Limb (tissue), 2 donors: ENCODE measurements around the gene NOTUM.

ENCODE experiments used
- DNase-seq, 2 donors: peaks; one replicate each; pipeline ENCODE4 v3.0.0-alpha.2; 2016; ENCODE audit errors: extremely low spot score in 2 of 2

The NOTUM gene

DNA sequence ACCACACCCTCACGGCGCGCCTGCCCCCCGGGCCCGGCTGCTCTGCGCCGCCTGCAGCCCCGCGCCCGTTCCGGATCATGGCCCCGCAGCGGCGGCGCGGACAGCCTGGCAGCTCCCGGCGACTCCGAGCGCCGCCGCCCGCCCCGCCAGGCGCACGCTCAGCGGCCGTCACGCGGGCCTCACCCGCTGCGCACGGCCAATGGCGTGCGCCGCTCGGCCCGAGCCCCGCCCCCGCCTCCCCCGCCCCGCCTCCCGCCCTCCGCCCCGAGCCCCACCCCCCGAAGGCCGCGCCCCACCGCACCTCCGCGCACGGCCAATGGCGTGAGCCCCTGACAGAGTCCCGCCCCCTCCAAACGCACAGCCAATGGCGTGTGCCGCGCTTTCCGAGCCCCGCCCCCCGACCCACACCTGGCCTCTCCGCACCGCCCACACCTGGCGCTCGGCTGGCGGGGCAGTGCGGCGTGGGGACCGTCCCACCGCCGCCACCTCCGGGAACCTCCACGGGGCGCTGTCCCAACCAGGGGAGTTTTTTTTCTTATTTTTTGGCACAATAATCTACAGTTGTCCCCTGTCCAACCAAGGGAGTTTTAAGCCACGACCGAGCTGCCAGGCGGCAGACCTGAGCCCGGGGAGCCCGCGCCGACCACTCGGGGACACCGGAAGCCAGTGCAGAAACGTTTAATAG is 49.6 kb downstream of the NOTUM start, which contains the start of gene PCYT2:
PCYT2 (minus strand) TSS at position 123 of the 685 bp plus-strand sequence; CDS start at position 79, 44 bp downstream.
- DNase-seq: peak; percentile 75 to 94

DNA sequence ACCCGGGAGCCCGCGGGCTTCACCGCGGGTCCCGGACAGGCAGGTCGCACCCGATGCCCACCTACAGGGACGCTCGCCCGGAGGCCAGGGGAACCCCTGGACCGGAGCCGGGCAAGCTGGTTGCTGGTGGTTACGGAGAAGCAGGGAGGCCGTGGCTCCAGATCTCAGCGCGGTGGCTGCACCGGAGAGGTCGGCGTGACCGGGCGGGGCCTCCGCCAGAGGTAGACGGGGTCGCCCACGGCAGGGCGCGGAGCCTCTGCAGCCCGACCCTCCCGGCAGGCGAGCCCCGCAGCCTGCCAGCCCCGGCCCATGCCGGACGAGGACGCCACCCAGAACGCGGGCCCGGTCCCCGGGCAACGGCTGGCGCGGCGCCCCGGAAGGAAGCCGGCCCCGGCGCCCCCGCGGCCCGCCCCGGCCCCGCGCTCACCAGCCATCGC is 50.1 kb downstream of the NOTUM start:
- DNase-seq: no peak

DNA sequence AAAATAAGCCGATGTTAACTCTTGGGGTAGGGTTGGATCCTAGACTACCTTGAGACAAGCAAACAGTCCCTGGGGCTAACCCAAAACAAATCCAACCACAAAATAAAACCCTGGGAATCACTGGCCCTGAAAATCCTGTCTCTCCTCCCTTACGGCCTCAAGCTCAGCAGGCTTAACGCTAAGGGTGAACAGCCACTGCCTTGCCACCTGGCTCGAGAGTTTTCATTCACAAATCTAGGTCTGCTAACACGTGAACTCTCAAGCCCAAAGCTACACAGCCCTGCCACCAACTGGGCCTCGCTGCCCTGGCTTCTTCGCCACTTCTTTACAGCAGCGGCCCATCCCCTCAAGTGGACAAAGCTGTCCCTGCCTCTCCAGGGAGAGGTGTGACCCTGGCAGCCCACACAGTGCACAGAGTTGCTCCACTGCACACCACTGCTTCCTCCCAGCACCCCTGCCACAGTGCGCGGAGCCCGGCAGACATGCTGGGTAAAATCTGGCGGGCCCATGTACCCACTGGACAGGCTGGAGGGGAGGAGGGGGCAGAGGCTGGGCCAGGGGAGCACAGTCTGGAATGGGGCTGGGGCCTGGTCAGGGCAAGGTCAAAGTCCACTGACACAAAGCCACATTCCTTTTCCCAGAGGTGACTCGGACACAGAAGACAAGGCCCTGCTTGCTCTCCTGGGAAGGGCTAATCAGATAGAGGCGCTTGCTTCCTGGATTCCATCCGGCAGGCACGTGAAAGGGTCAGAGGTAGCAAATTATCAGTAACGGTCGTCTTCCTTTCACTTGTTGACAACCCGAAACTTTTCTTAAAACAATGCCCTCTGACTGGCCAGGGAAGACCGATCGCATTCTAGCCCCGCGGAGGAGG is 50.8 kb downstream of the NOTUM start:
- DNase-seq: no peak

DNA sequence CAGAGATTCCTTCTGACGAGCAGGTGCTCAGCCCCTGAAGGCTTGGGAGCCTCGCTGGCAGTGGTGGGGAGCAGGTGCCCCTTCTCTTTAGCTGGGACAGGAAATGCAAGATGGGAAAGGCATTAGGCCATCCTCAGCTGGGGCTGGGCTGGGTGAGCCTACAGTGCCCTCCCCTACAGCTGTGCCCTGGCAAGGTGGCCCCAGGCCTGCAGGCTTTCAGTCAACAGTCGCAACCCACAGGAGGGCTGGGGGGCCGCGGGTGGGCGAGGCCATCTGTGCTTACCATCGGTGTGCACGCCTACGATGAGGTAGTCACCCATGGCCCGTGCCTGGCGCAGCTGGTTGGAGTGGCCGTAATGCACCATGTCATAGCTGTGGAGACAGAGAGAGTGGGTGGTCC is 51.8 kb downstream of the NOTUM start:
- no peak for DNase-seq

DNA sequence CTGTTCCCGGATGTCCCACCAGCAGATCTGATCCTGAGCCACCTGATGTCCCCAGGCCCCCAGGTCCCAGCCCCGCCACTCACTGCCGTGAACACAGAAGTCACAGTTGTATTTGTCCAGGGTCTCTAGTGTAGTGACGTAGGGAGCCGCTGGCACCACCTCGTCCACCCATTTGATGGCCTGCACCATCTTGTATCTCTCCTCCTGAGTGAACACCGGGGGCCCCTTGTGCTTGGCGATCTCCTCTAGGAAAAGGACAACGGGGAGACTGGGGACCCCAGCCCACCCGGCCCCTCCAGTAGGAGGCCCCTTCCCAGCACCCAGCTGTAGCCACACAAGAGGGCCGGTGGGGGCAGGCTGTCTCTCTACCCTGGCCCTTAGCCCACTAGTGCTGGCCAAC is 52.2 kb downstream of the NOTUM start:
- no peak for DNase-seq

DNA sequence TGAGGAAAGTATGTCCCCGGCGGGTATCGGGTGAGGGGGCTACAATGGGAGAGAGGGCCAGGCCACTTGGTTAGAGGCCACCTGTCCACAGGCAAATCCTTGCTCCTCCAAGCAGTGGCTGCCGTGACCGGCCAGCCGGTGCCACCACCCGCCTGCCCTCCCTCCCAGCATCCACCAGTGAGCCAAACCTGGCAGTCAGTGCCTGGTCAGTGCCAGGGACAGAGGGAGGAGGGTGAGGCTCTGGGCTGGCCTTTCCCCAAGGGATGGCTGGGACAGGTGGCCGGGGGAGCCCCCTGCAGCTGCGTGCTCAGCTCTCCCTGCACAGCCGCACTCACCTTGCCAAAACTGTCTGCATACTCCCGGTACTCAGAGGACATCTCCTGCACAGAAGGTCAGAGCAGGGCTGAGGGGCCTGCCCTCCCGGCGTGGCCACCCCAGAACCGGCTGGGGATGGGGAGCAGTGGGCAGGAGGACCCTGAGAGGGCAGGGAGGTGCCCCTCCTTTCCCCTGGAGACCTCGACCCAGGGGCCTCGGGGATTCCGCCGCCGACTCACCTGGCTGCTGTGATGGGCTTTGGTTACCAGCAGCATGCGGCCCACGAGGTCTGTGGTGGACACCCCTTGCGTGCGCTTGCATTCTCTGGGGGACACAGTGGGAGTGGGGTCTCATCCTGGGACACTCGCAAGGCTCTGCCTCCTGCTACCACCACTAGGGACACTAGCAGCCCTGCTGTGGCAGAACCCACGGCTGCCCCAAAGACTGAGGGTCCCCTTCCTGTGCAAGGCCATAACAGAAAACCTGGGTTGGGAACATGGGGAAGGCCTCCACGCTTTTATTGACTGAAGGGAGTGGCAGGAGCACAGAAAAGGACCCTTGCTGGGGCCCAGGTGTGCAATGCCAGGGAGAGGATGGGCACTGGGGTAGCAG is 53.5 kb downstream of the NOTUM start:
- no peak for DNase-seq

DNA sequence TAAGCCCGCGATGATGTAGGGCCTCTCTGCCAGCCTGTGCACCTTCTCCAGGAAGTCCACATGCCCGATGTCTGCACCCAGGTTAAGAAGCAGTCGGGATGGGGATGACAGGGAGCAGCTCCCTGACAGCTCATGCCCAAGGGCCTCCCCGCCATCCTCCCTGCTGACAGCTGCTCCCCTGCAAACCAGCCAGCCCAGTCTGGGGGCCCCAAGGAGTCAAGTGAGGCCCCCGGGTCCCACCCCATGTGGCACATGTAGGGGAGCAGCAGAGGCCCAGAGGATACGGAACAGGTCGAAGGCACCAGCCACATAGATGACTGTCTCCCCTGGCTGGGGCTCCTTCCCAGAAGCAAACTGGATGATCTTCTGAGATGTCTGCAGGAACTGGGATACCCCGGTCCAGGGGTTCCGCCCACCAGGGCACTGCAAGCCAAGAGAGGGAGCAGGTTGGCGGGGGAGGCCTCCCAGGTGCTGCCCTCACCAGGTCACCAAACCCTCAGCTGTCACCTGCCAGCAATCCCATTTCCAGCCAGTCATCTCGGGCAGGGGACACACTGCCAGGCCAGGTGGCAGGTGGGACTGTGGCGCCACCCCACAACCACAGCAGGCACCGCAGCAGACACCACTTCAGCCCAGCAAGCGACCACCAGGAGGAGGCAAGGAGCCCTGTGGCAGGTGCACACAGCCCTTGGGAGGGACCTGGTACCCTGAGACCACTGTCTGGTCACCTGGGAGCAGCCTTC is 54.3 kb downstream of the NOTUM start:
- no peak for DNase-seq

DNA sequence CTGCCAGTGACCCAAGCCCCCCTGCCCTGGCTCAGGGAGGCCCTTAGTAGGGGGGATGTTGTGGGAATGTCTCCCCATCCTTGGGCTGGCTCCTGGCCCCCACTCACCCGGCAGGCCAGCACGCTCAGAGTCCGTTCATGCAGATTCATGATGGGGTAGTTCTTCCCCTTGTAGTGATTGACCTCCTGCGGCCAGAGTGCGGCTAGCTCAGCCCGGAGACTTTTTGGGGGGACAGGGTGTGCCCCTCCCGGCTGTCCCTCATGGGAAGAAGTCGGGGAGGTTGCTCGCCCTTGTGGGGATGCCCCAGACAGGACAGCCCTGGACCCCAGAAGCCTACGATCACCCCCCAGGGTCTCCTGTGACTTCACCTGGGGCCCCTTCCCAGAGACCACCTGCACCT is 55.0 kb downstream of the NOTUM start:
- no peak for DNase-seq

DNA sequence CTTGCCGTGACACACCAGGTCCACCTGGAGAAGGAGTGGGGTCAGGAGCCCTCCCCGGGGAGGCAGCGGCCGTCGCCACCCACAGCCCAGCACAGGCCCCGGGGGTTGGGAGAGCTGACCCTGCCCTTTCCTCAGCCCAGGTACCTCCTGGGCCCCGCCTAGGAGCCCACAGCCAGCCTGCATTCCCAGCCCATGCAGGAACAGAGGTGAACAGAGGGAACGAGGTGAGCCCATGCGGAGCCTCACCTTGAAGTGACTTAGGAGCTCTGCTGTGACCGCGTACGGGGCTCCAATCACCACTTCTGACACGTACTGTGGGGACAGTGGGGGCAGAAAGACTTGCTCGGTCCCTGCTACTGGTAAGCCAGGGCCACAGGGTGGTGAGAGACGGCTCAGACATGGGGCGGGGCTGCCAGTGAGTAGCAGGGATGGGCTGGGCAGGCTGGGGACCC is 55.5 kb downstream of the NOTUM start:
- DNase-seq: no peak

DNA sequence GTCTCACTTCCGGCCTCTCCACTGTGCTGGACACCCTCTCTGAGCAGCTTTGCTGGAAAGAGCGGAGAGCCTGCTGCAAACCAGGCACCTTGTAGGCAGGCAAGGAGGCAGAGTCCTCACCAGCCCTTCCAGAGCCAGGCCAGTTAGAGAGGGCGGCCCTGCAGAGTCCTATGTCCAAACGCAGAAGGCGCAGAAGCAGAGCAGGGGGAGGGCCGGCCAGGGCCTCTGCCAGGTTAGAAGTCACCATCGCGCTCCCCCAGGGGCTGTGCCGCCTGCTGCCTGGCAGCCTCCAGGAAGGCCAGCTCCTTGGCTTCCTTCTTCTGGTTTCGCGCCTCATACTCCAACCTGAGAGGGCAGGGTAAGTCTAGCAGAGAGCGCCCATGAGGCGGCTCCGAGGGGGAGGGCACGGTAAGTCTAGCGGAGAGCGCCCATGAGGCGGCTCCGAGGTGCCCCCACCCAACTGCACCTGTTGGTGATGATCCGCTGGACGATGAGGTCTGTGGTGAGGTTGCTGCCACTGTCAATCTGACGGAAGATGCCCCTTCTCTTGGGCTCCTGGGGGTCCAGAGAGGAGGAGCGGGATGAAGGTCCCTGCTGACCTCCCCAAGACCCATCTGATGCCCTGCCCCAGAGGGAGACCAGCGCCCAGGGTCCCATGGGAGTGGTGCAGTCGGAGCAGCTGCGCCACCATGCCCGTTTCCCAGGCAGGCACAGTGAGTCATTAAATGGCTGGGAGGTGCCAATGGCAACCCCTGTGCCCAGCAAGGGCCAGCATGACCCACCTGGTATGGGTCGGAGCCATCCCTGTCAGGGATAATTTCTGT is 56.2 kb downstream of the NOTUM start:
- DNase-seq: no peak

DNA sequence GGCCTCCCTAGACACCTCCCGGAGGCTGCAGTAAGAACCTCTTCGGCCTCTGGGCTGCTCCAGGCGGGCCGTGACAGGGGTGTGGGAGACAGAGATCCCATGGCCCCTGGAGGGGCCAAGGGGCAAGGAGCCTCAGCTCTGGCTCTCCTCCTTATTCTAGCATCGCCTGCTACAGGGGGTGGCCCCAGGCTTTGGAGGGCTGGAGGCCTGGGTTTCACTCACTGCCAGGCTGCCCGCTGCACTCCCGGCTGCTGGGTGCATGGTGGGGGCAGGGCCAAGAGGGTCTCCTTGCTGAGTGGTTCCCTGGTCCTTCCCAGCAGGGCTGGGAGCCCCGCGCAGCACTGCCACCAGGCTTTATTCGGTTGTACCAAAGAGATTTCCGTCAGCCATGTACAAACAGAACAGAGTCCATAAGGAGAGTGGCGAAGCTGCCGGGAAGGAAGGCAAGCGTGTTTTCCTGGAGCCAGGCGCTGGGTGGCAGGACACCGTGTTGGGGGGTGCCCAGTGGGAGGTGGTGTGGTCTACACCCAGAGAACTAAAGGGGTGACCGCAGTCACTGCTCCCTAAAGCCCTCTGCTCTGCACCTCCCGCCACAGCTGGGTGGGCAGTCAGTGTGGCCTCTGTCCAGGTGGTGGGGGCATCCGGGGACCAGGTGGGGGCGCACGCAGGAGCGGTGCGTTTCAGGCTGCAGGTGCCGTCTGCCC is 56.9 kb downstream of the NOTUM start:
- no peak for DNase-seq

DNA sequence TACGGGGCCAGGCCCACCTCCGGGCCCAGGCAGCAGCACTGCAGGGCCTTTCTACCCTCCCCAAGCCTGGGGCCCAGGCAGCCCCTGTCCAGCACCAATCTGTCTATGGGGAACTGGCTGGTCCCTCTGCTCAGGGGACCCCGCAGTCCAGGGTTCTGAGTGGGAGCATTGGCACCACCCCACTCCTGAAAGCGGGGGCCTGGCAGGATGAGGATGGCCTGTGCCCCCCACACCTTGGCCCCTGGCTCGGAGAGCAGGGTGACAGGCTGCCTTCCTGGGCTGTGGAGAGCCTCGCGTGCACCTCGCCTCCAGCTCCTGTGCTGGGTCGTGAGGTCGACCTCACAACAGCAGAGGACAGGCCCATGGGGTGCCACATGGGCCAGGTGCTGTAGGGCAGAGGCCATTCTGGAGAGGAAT is 57.6 kb downstream of the NOTUM start:
- DNase-seq: no peak

DNA sequence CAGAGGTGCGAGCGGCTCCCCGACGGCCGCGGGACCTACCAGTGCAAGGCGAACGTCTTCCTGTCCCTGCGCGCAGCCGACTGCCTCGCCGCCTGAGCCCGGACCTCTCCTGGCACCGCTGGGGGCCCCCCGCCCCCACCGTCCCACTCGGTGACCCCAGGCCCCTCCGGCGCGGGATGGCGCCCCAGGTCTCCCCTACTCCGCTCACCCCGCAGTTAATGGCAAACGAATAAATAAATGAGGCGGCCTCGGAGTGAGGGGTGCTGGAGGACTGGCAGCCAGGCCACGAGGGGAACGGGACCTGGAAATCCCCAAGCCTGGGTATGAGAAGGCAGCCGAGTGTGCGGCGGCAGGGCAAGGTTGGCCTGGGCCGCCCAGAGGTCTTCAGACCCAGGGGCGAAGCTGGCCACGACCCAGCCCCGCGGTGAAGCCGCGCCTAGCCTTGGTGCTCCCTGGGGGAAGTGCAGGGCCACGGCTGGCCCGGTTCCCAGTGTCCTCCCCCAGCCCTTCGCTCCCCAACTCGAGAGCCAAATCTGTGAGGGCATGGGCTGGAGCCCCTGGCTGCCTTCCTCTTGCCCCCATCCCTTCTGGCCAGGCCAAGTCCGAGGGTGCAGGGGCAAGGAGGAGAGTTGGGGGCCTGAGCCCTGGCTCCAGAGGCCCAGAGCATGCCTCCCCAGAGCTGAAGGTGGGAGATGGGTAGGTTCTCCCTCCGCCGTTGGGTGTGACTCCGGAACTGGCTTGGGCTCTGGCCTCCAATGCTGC is 58.2 kb downstream of the NOTUM start:
- DNase-seq: no peak
